ENCODE results near the gene CABP2. TPM values are rescaled to one million over a fixed set of nuclear protein-coding genes. Genes with fewer than 3 reads are reported as not detected.

Gene CABP2
- total RNA-seq, 1 donor, result not detected

DNA sequence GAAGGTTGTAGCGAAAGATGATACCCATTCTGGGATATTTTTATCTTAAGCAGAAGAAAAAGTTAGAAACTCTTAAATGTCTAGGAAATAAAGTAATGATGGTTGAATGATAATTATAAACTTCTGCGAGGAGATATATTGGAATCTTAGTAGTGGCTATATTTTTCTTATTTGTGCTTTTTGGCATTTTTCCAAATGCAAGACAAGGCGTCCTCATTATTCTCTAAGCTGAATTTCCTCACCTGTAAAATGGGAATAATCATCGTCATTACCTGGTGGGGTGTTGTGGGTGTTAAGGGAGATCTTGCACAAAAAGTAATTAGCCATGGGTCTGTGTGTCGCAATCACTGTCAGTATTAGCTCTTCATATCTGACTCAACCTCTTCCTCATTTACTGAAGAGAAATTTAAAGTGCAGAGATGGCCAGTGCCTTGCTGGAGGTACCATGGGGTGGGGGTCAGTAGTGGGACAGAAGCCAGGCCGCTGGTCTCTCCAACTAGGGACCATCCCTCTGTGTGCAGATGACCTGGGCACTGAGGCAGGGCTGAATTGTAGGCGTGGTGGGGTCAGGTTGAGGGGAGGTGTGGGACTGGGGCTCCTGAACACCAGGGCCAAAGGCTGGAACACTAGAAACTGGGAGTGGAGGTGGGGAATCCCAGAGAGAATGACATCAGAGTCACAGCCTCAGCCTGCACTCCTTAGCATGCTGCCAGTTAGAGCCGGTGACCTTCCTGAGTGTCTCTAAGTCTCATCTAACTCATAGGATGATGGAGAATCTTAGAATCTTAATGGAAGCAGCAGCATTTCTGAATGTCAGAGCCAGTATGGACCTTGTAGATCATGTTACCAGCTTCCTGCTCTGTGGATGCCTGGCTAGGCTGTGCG lies 22.2 kb downstream of the CABP2 start:
- H3K4me3 ChIP-seq (ENCODE audit: low read depth, low read length), result no peak overlapping the region
- DNase-seq (ENCODE audit: low read depth), result no peak
- TF ChIP-seq, protein P1, sequence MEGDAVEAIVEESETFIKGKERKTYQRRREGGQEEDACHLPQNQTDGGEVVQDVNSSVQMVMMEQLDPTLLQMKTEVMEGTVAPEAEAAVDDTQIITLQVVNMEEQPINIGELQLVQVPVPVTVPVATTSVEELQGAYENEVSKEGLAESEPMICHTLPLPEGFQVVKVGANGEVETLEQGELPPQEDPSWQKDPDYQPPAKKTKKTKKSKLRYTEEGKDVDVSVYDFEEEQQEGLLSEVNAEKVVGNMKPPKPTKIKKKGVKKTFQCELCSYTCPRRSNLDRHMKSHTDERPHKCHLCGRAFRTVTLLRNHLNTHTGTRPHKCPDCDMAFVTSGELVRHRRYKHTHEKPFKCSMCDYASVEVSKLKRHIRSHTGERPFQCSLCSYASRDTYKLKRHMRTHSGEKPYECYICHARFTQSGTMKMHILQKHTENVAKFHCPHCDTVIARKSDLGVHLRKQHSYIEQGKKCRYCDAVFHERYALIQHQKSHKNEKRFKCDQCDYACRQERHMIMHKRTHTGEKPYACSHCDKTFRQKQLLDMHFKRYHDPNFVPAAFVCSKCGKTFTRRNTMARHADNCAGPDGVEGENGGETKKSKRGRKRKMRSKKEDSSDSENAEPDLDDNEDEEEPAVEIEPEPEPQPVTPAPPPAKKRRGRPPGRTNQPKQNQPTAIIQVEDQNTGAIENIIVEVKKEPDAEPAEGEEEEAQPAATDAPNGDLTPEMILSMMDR (IDR thresholded peaks at IDR 0.05; ENCODE audit: insufficient read depth, low read length), result no peak

DNA sequence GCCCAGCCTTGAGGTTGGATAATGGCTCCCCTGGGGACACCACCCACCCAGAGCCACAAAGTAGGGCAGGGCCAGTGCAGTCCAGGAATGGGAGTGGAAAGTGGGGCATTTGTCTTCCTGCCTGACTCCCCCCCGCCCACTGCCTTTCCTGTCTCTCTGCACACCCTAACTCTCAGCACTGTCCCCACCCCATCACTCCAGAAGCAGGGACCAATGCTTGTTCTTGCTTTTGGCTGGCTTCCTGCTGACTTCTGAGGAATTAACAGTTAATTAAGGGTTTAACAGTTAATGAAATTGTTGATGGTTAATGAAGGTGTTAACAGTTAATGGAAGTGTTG lies 22.8 kb downstream of the CABP2 start:
- DNase-seq (ENCODE audit: low read depth), result no peak
- H3K4me3 ChIP-seq (ENCODE audit: low read depth, low read length), result no peak overlapping the region
- TF ChIP-seq, protein P1 (IDR thresholded peaks at IDR 0.05; ENCODE audit: insufficient read depth, low read length), result no peak

DNA sequence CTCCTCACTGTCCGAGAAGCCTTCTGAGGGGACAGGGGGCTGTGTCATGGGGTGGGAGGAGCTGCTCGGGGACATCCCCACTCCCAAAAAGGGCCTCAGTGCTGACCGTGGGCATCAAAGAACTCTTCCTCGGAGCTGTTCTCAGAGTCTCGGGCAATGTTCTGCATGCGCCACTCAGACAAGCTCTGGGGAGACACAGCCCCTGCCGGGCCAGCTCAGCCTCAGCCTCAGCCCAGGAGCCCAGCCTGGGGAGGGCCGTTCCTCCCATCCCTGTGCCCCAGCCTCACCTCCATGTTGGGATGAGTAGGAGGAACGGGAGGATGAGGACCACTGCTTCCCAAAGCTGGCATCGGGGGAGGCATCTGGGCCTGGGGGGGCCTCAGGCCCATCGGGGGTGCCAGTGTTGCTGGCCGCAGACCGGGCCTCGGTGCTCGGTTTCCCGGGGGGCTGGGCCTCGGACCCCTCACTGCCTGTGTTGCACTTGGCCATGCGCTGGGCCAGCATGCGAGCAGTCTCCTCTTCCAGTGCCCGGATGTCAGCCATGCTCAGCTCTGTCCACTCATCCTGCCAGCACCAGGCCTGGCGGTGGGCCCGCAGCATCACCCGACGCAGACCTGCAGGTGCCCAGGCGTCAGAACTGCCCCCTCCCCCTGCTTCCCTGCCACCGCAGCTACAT lies 23.3 kb downstream of the CABP2 start:
- TF ChIP-seq, protein P1 (IDR thresholded peaks at IDR 0.05; ENCODE audit: insufficient read depth, low read length), result no peak
- DNase-seq (ENCODE audit: low read depth), result no peak

DNA sequence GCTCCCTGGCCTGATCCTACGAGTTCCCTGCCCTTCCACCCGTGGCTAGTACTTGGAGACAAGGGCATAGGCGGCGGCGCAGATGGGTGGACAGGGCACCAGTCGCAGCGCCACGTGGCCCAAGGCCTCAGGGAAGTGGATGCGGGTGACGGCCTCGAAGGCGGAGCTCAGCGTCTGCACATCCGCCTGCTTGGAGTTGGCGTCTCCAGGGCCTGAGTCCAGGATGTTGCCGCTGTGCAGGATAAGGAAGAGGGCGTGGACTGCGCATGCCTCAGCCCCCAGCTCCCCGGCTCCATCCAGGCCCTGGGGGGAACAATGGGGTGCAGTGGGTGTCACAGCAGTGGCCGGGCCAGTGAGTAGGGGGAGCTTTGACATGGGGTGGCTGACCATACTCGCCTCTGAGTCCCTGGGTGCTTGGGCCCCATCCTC lies 24.7 kb downstream of the CABP2 start:
- no peak for DNase-seq (ENCODE audit: low read depth)
- no peak overlapping the region for H3K4me3 ChIP-seq (ENCODE audit: low read depth, low read length)
- TF ChIP-seq, protein P1 (IDR thresholded peaks at IDR 0.05; ENCODE audit: insufficient read depth, low read length), result no peak

More for the DNA sequence above, 23.3 kb downstream of the CABP2 start:
- H3K4me3 ChIP-seq (ENCODE audit: low read depth, low read length), result no peak overlapping the region

DNA sequence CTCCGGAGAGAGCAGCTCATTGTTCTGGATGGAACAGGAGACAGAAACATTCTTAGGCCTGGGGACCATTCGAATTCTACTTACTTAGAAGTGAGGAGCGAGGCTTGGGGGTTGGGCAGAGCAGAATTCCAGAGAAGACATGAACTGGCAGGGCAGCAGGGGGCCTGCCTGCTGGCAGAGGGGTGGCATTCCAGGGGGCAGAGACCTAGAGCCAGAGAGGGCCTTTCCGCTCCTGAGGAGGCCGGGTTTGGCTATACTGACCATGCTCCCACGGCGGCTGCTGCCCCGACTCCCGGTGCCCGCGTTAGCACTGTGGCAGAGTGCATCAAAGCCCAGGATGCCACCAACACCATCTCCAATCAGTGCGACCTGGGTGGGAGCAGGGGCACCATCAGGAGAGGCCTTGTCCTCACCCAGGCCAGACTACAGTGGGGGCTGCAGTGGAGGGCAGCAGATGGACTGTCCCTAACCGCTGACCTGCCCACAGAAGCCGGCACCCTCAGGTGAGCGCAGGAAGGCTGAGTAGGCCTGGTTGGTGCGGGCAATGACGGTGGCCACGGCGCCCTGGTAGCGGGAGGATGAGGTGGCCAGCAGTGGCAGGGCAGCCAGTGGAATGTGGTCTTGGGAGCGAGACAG lies 25.5 kb downstream of the CABP2 start:
- H3K4me3 ChIP-seq (ENCODE audit: low read depth, low read length), result no peak overlapping the region
- DNase-seq (ENCODE audit: low read depth), result no peak
- TF ChIP-seq, protein P1 (IDR thresholded peaks at IDR 0.05; ENCODE audit: insufficient read depth, low read length), result no peak

DNA sequence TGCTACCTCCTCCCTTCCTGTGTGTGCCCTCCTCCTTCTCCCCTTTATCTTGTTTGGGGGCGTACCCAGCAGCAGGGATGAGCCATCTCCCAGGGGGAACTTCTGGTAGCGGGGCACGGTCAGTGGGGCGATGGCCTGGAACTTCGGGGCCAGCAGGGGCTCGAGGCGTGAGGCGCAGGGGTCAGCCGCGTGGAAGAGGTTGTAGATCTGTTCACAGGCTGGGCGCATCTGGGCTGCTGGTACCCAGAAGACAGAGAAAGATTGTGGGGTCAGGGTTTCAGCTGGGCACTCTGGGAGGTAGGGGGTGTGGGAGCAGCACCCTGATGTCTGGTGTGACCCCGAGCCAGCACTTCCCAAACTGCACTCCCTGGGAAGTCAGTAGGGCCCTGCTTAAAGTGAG lies 27.1 kb downstream of the CABP2 start:
- H3K4me3 ChIP-seq (ENCODE audit: low read depth, low read length), result no peak overlapping the region
- DNase-seq (ENCODE audit: low read depth), result no peak
- TF ChIP-seq, protein P1 (IDR thresholded peaks at IDR 0.05; ENCODE audit: insufficient read depth, low read length), result no peak
